ENCODE measurements around the gene GTSF1L. TPM values are rescaled to one million over a fixed set of nuclear protein-coding genes. Genes with fewer than 3 reads are reported as not detected.

Gene GTSF1L
- total and polyA plus RNA-seq, 9 of the 15 experiments (the other 6 are each of a cell fraction or from before 2014, with no cell fraction given): not detected

DNA sequence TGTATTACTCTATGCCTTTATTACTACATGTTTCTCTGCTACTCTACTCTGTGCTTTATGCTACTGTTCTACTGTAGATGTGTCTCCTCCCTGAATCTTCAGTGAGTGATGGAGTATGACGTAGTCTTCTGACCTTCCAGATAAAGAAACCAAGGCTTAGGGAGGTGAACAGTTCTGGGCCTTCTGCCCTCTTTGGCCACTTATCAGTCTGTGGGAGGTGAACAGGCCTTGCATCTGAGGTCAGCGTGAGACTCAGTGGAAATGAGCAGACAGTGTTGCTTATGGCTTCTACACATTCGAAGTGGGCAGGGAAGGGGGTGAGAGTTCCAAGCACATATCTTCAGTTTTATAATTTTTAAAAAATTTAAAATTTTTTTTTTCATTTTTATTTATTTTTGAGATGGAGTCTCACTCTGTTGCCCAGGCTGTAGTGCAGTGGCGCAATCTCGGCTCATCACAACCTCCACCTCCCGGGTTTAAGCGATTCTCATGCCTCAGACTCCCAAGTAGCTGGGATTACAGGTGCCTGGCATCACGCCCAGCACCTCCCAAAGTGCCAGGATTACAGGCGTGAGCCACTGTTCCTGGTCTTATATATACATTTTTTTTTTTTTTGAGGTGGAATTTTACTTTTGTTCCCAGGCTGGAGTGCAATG is 35.7 kb downstream of the GTSF1L start (continued):
- TF ChIP-seq RFX1 (IDR thresholded peaks at IDR 0.05): no peak
- no peak for TF ChIP-seq ZNF232 (CRISPR knock-in tag; IDR thresholded peaks at IDR 0.05)
- TF ChIP-seq KLF16 (IDR thresholded peaks at IDR 0.05): peak; percentile 96
- no peak for TF ChIP-seq ZNF3 (CRISPR knock-in tag; IDR thresholded peaks at IDR 0.05)
- TF ChIP-seq MAFF (IDR thresholded peaks at IDR 0.05; ENCODE audit: low read length): no peak
- TF ChIP-seq, protein P1, sequence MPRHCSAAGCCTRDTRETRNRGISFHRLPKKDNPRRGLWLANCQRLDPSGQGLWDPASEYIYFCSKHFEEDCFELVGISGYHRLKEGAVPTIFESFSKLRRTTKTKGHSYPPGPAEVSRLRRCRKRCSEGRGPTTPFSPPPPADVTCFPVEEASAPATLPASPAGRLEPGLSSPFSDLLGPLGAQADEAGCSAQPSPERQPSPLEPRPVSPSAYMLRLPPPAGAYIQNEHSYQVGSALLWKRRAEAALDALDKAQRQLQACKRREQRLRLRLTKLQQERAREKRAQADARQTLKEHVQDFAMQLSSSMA (CRISPR knock-in tag; IDR thresholded peaks at IDR 0.05): no peak
- TF ChIP-seq CSDE1 (IDR thresholded peaks at IDR 0.05): no peak
- TF ChIP-seq, protein P2, sequence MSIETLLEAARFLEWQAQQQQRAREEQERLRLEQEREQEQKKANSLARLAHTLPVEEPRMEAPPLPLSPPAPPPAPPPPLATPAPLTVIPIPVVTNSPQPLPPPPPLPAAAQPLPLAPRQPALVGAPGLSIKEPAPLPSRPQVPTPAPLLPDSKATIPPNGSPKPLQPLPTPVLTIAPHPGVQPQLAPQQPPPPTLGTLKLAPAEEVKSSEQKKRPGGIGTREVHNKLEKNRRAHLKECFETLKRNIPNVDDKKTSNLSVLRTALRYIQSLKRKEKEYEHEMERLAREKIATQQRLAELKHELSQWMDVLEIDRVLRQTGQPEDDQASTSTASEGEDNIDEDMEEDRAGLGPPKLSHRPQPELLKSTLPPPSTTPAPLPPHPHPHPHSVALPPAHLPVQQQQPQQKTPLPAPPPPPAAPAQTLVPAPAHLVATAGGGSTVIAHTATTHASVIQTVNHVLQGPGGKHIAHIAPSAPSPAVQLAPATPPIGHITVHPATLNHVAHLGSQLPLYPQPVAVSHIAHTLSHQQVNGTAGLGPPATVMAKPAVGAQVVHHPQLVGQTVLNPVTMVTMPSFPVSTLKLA (conservative IDR thresholded peaks at IDR 0.05): peak; percentile 41 to 72; a peak in 2 of 4 replicates
- TF ChIP-seq GABPA (tag; conservative IDR thresholded peaks at IDR 0.05; ENCODE audit: low read depth): no peak
- no peak for TF ChIP-seq ZKSCAN3 (CRISPR knock-in tag; IDR thresholded peaks at IDR 0.05)
- TF ChIP-seq NFIX (CRISPR knock-in tag; IDR thresholded peaks at IDR 0.05; ENCODE audit: low read depth): no peak
- TF ChIP-seq MAFG (tag; conservative IDR thresholded peaks at IDR 0.05): no peak
- TF ChIP-seq, protein P3, sequence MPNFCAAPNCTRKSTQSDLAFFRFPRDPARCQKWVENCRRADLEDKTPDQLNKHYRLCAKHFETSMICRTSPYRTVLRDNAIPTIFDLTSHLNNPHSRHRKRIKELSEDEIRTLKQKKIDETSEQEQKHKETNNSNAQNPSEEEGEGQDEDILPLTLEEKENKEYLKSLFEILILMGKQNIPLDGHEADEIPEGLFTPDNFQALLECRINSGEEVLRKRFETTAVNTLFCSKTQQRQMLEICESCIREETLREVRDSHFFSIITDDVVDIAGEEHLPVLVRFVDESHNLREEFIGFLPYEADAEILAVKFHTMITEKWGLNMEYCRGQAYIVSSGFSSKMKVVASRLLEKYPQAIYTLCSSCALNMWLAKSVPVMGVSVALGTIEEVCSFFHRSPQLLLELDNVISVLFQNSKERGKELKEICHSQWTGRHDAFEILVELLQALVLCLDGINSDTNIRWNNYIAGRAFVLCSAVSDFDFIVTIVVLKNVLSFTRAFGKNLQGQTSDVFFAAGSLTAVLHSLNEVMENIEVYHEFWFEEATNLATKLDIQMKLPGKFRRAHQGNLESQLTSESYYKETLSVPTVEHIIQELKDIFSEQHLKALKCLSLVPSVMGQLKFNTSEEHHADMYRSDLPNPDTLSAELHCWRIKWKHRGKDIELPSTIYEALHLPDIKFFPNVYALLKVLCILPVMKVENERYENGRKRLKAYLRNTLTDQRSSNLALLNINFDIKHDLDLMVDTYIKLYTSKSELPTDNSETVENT (CRISPR knock-in tag; IDR thresholded peaks at IDR 0.05): no peak
- no peak for TF ChIP-seq ELF2 (CRISPR knock-in tag; IDR thresholded peaks at IDR 0.05)
- no peak for TF ChIP-seq POLR2G (IDR thresholded peaks at IDR 0.05; ENCODE audit: low read depth, low read length)
- no peak for TF ChIP-seq RBM25 (IDR thresholded peaks at IDR 0.05; ENCODE audit: low read depth, low read length, severe bottlenecking)
- TF ChIP-seq ZNF253 (CRISPR knock-in tag; conservative IDR thresholded peaks at IDR 0.05): no peak
- TF ChIP-seq POLR2AphosphoS2 (IDR thresholded peaks at IDR 0.05; ENCODE audit: low read length): no peak
- no peak for TF ChIP-seq STAT5B (CRISPR knock-in tag; IDR thresholded peaks at IDR 0.05)
- no peak for TF ChIP-seq ILK (tag; IDR thresholded peaks at IDR 0.05; ENCODE audit: borderline replicate concordance, low read depth)
- no peak for TF ChIP-seq CAMTA2 (CRISPR knock-in tag; conservative IDR thresholded peaks at IDR 0.05)
- no peak for TF ChIP-seq NELFE (IDR thresholded peaks at IDR 0.05; ENCODE audit: insufficient read depth, insufficient read length)
- TF ChIP-seq, protein P4, sequence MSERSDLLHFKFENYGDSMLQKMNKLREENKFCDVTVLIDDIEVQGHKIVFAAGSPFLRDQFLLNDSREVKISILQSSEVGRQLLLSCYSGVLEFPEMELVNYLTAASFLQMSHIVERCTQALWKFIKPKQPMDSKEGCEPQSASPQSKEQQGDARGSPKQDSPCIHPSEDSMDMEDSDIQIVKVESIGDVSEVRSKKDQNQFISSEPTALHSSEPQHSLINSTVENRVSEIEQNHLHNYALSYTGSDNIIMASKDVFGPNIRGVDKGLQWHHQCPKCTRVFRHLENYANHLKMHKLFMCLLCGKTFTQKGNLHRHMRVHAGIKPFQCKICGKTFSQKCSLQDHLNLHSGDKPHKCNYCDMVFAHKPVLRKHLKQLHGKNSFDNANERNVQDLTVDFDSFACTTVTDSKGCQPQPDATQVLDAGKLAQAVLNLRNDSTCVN (CRISPR knock-in tag; IDR thresholded peaks at IDR 0.05): no peak
